ENCODE measurements around the gene AQR.
"Not testable (repeated sequence)": the region's sequence is repeated elsewhere in the genome, so short reads cannot be mapped to it uniquely, and the experiment has no call there.

Gene AQR

DNA sequence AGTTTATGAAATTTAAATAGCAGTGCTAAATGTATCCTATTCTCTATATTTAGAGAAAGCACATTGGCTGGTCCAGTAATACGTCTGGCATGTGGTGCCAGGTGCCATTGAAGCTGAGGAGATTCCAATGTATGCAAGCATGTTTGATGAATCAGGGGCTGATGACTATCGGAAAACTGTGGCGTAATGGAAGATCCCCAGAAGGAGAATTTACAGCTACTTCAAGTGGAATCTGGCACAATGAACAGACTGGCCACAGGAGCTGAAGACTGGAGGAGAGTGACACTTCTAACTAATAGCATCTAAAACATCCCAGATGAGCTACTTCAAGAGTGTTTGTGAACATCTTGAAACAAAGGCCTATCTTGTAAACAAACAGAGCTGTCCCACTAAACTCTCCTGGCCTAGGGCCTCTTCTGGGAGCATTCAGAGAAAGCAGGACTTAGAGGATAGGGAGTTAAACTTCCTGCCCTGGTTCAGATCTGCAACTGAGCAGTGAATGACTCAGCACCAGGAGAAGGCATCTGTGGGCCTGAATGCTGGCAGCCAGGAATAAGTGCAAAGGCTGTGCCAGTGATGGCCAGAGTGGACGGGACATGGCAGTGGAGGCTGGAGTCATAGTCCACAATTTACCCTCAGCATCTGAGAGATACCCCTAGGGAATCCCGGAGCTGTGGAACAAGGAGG is 159.0 kb downstream of the AQR start:
- peak; percentile 62 for DNase-seq

DNA sequence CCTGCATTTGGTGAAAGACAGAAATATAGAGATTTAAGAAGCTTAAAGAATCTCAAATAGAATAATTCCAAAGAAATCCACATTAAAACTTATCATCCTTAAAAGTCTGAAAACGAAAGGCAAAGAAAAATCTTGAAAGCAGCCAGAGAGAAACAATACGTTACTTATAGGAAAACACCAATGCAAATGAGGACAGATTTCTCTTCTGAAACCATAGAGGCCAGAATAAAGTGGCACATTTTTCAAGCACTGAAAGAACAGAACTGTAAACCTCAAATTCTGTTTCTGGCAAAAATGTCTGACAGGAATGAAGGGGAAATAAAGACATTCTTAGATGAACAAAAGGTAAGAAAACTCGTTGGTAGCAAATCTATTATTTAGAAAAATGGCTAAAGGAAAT is 160.4 kb downstream of the AQR start:
- DNase-seq, result no peak

DNA sequence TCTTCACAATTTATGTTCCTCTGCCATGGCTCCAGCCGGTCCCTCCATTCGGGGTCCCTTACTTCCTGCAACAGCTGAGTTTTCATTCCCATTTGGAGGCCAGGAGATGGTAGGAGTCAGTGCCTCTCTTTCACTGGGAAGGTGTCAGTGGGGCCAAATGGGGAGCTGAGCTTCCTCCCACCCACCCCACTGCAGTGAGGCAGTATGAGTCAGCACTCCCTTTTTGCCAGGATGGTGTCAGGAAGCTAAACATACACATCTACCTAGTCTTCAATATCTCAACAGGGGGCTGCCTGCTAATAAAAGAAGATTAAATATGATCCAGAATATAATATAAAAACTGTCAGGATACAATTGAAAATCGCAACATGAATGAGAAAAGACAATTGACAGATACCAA is 161.5 kb downstream of the AQR start:
- no peak for DNase-seq

DNA sequence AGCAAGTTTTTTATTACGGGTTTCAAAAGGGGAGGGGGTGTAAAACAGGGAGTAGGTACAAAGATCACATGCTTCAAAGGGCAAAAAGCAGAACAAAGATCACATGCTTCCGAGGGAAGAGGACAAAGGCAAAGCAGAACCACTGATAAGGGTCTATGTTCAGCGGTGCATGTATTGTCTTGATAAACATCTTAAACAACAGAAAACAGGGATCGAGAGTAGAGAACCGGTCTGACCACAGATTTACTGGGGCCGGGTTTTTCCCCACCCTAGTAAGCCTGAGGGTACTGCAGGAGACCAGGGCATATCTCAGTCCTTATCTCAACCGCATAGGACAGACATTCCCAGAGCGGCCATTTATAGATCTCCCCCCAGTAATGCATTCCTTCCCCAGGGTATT is 162.3 kb downstream of the AQR start:
- not testable (repeated sequence) for DNase-seq

DNA sequence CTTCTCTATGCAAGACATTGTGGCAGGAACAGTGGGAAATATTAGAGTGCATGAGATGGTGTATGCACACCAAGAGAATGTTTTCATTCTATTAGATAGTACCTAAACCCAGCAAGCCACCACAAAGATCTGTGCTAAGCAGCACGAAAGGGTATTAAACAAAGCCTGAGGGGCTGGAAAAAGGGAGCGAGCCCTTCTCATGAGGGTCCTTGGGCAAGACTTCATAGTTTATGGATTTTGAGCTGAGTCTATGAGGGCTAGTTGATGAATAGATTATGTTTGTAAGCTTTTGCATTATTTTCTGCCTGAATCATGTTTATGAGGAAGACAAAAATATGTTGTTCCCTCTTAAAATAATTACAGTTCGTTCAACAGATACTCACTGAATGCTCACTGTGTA is 164.8 kb downstream of the AQR start:
- no peak for DNase-seq

DNA sequence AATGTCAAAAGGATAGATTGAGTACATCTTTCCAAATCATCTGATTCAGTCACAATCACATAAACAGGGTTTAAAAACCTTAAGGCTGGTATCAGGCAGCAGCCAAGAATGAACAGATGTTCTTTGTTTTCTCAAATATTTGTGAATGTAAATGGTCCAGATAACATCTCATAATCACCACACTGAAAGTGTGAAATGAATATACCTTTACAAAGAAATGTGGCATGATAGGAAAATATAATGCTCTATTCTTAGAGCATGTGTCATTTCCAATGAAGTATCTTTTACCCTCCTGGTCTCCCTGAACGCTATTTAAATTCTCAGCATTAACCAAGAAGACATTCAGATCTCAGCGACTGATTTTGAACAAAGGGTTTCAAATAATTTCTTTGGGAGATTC is 165.4 kb downstream of the AQR start:
- DNase-seq, result no peak

DNA sequence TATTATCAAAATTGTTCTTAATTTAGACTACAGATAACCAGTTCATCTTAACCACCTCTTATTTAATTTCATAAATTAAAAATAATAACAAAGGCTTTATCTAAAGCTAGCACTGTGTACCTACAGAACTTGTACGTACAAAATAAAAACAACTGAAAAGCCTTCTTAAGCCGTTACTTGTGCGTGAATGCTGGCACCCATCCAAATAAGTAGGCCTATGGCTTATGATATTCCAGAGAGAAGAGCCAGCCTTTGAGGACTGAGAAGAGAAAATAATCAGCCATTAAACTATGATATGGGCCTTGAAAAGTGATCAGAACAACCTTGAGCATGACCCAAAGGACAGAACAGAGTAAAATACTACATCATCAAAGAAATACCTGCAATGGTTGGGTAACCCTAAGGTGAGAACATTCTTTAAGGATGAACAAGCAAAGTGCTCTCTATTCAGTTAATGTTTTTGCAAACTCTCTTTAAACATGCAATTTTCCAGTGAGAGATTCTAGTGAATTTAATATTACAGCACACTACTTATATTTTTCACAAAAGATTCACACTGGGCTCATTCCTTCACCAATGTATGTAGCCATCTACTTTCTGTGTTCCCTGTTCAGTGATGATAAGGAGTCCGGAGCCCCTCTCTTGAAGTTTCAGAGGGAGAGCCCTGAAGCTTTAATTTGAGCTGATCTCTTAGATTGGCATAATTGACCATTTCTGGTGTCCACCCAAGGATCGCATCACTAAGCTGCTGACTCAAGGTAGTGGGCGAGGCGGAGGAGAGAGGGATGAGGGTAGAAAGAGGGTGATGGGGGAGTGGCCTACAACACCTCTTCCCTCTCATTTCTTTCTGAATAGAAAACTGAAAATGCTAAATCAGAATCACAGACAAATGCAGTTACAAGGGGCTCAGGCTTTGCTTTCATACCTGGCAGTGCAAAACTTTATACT is 166.5 kb downstream of the AQR start:
- DNase-seq, result no peak

DNA sequence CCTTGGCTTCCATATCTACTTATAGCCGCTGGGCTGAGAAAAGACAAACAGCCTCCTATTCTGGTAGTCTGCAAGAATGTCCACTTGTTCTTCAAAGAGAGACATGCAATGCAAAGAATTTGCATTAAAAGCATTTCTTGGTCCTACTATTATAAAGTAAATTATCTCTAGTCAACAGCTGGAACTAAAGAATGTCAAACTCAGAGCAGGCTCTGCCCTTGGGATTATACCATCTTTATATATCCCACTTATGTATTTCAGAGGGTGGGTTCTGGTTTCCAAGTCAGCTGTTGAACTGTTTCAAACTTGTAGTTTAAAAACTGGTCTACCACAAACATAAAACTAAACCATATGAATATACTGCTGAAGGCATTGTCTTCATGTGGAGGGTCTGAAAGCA is 167.2 kb downstream of the AQR start:
- no peak for DNase-seq

Measured in DMS53 (cell line).